DND-41 (cell line): ENCODE data around the gene ST8SIA6.

Experiments
- CTCF ChIP-seq: IDR thresholded peaks from 2 replicates; pipeline ENCODE4 v1.5.1; 2012; ENCODE audit warnings: borderline replicate concordance, low read length, moderate library complexity, mild to moderate bottlenecking; ENCODE audit not compliant: poor library complexity, severe bottlenecking; ENCODE audit errors: extremely low read depth
- EZH2 ChIP-seq: IDR thresholded peaks from 3 replicates; pipeline ENCODE4 v1.6.1; 2012; ENCODE audit warnings: borderline replicate concordance, low read depth, mild to moderate bottlenecking, moderate library complexity, low read length, inconsistent platforms; ENCODE audit not compliant: severe bottlenecking

GRCh38 chr10:17416442-17417211, 37.8 kb downstream of the ST8SIA6 start:
- no peak for TF ChIP-seq CTCF
- TF ChIP-seq EZH2: no peak
